Vagina (tissue), 2 donors: Measurements from ENCODE around the gene SMARCAL1. TPM values are rescaled to one million over a fixed set of nuclear protein-coding genes. Genes with fewer than 3 reads are reported as not detected.

Experiments
- DNase-seq, 2 donors: peaks; one replicate each; pipeline ENCODE4 v3.0.0-alpha.2; 2017; ENCODE audit errors: extremely low spot score in 2 of 2
- H3K27ac ChIP-seq: fragments of 200-600 bp; sonication (generic); one replicate; pipeline ENCODE4 v1.5.1; 2019
- H3K27me3 ChIP-seq: fragments of 200-600 bp; sonication (generic); one replicate; pipeline ENCODE4 v1.5.1; 2019
- H3K36me3 ChIP-seq, 2 donors: fragments of 200-600 bp; sonication (generic); one replicate each; pipeline ENCODE4 v1.5.1; 2017 to 2019
- H3K4me1 ChIP-seq: fragments of 200-600 bp; sonication (generic); one replicate; pipeline ENCODE4 v1.5.1; 2019
- H3K4me3 ChIP-seq, 2 donors: fragments of 200-600 bp; sonication (generic); 1 replicate in 1 of 2; 2 replicates in 1 of 2; pipeline ENCODE4 v1.5.1; 2016 to 2019
- H3K9me3 ChIP-seq: fragments of 200-600 bp; sonication (generic); one replicate; pipeline ENCODE4 v1.5.1; 2019
- CTCF ChIP-seq, 3 experiments: fragments of 450-650 bp in 2 of 3; fragments of 200-600 bp in 1 of 3; sonication (generic) in 1 of 3; IDR thresholded peaks; one replicate each; pipeline ENCODE4 v1.5.1; 2017 to 2019; ENCODE audit warnings: antibody characterized with exemption in 3 of 3, mild to moderate bottlenecking in 2 of 3, moderate library complexity in 2 of 3
- POLR2A ChIP-seq, 2 donors: fragments of 450-650 bp; IDR thresholded peaks; one replicate each; pipeline ENCODE4 v1.6.1; 2017; ENCODE audit warnings: antibody characterized with exemption in 2 of 2, mild to moderate bottlenecking in 2 of 2, moderate library complexity in 2 of 2
- POLR2AphosphoS5 ChIP-seq, 2 donors: sonication (generic); formaldehyde crosslinking; IDR thresholded peaks; one replicate each; pipeline ENCODE4 v1.9.0; 2017; ENCODE audit warnings: antibody characterized with exemption in 2 of 2, mild to moderate bottlenecking in 2 of 2, low read depth in 1 of 2; ENCODE audit not compliant: insufficient read depth in 1 of 2
- intact Hi-C: fragments of 100-400 bp; cut with DNase I; formaldehyde crosslinking; loops from one replicate; pipeline ENCODE4 v1.15.1; 2023
- total RNA-seq: library from RNA; depleted of rRNA; stranded (reverse); fragments of >200 nt; gene quantifications from one replicate; pipeline ENCODE4 v1.2.3, GENCODE V29; 2016

SMARCAL1 gene
- total RNA-seq, 1 donor from 2014 or later: 36.1 TPM

DNA sequence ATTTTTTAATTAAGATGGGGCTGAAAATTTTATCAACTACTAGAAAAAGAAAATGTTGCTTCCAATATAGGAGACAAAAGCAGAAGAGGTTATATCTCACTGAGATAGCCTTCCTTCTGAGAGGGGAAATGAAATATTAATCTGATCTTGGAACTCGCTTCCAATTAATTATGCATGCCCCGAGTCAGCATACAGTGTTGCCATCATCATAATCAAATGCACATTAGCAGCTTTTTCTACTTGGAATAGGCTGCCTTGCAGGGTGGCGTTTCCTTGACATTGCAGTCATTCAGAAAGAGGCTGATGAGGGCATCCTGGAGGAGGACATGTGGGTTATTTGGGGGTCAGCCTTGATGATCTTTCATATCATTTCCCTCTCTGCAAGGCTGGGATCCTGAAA is 67.9 kb downstream of the SMARCAL1 start:
- Histone ChIP-seq H3K4me1 (no peaks in the 10 kb centered on the region), H3K36me3 (peaks cover 0 to 58% of the 10 kb centered on the region in 2 donors), H3K9me3 (no peaks in the 10 kb centered on the region), H3K27ac (no peak overlapping the region), H3K27me3 (no peaks in the 10 kb centered on the region), H3K4me3 (no peak overlapping the region)
- TF ChIP-seq POLR2AphosphoS5 (IDR thresholded peaks at IDR 0.05; ENCODE audit: insufficient read depth in 1 of 2, low read depth in 1 of 2) (no peak), POLR2A (IDR thresholded peaks at IDR 0.05) (no peak), CTCF (IDR thresholded peaks at IDR 0.05) (no peak)
- intact Hi-C loops: no loop called here
- DNase-seq: no peak

DNA sequence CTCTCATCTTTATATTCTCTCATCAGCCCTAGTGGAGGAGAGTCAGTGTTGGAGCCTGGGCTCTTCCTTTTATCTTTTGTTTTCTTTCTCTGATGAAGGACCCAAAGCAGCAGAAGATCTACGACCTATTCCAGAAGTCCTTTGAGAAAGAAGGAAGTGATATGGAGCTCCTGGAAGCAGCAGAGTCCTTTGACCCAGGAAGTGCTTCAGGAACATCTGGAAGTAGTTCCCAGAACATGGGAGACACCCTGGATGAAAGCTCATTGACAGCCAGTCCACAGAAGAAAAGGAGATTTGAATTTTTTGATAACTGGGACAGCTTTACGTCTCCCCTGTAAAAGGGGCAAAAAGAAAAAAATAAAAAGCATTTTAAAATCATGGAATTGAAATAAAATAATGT is 70.4 kb downstream of the SMARCAL1 start:
- Histone ChIP-seq H3K4me3 (no peak overlapping the region), H3K27me3 (no peaks in the 10 kb centered on the region), H3K36me3 (peaks cover 0 to 45% of the 10 kb centered on the region in 2 donors), H3K9me3 (no peaks in the 10 kb centered on the region), H3K27ac (no peak overlapping the region), H3K4me1 (no peaks in the 10 kb centered on the region)
- DNase-seq: no peak
- intact Hi-C loops: no loop called here
- TF ChIP-seq CTCF (IDR thresholded peaks at IDR 0.05): no peak
- TF ChIP-seq POLR2A (IDR thresholded peaks at IDR 0.05): no peak
- no peak for TF ChIP-seq POLR2AphosphoS5 (IDR thresholded peaks at IDR 0.05; ENCODE audit: insufficient read depth in 1 of 2, low read depth in 1 of 2)

DNA sequence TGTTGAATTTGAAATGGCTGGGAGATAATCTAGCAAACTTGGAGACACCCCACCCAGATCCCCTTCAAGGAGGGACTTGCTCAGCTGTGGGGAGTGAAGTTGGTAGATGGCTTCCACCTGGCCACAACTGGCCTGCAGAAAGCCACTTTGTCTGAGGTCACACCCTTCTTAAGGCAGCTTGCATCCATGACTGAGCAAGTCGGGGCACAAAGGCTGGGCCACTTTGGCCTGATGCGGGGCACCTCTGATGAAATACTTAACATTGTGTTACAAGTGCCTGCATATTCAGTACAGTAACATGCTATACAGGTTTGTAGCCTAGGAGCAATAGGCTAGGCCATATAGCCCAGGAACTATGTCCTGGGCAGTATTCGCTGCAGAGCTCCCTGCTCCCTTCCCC is 73.0 kb downstream of the SMARCAL1 start:
- intact Hi-C loops: no loop called here
- peaks cover 0 to 23% of the 10 kb centered on the region in 2 donors for H3K36me3 ChIP-seq
- H3K27ac ChIP-seq: no peak overlapping the region

GRCh38 chr2:216485745-216486144 is 73.5 kb downstream of the SMARCAL1 start:
- intact Hi-C loops: no loop called here
- TF ChIP-seq CTCF (IDR thresholded peaks at IDR 0.05): no peak
- TF ChIP-seq POLR2AphosphoS5 (IDR thresholded peaks at IDR 0.05; ENCODE audit: insufficient read depth in 1 of 2, low read depth in 1 of 2): no peak
- no peak for TF ChIP-seq POLR2A (IDR thresholded peaks at IDR 0.05)
- no peaks in the 10 kb centered on the region for H3K4me1 ChIP-seq
- DNase-seq: no peak
- no peaks in the 10 kb centered on the region for H3K27me3 ChIP-seq
- no peak overlapping the region for H3K4me3 ChIP-seq
- no peaks in the 10 kb centered on the region for H3K9me3 ChIP-seq
- H3K27ac ChIP-seq: no peak overlapping the region
- H3K36me3 ChIP-seq: peaks cover 0 to 19% of the 10 kb centered on the region in 2 donors

More for the DNA sequence above, 73.0 kb downstream of the SMARCAL1 start:
- Histone ChIP-seq H3K4me3 (no peak overlapping the region), H3K27me3 (no peaks in the 10 kb centered on the region), H3K9me3 (no peaks in the 10 kb centered on the region), H3K4me1 (no peaks in the 10 kb centered on the region)
- TF ChIP-seq CTCF (IDR thresholded peaks at IDR 0.05) (no peak), POLR2A (IDR thresholded peaks at IDR 0.05) (no peak), POLR2AphosphoS5 (IDR thresholded peaks at IDR 0.05; ENCODE audit: insufficient read depth in 1 of 2, low read depth in 1 of 2) (no peak)
- DNase-seq: no peak

- intact Hi-C loops: no loop called here
- Histone ChIP-seq H3K9me3 (no peaks in the 10 kb centered on the region), H3K27ac (no peak overlapping the region), H3K4me3 (no peak overlapping the region), H3K4me1 (no peaks in the 10 kb centered on the region), H3K27me3 (no peaks in the 10 kb centered on the region), H3K36me3 (peaks cover 0 to 19% of the 10 kb centered on the region in 2 donors)
- DNase-seq: no peak
- TF ChIP-seq CTCF (IDR thresholded peaks at IDR 0.05) (no peak), POLR2A (IDR thresholded peaks at IDR 0.05) (no peak), POLR2AphosphoS5 (IDR thresholded peaks at IDR 0.05; ENCODE audit: insufficient read depth in 1 of 2, low read depth in 1 of 2) (no peak)
Observed at GRCh38 chr2:216486271-216486670, 74.0 kb downstream of the SMARCAL1 start.
